GM12873 (cell line): ENCODE data around the gene ADGRL2.

ENCODE experiments used
- CTCF ChIP-seq: IDR thresholded peaks from 2 replicates; pipeline ENCODE4 v1.5.1; 2012; ENCODE audit warnings: low read depth, mild to moderate bottlenecking, moderate library complexity, low read length, control low read depth; ENCODE audit not compliant: insufficient read depth; ENCODE audit errors: missing control alignments

Gene ADGRL2

GRCh38 chr1:81802457-81802706 is 1.6 kb downstream of the ADGRL2 start:
- TF ChIP-seq CTCF = no peak

GRCh38 chr1:81802707-81803430 is 2.1 kb downstream of the ADGRL2 start:
- no peak for TF ChIP-seq CTCF

- no peak for TF ChIP-seq CTCF
These were observed 2.8 kb downstream of the ADGRL2 start for GRCh38 chr1:81803431-81804110.

GRCh38 chr1:81804312-81804711 is 3.6 kb downstream of the ADGRL2 start:
- no peak for TF ChIP-seq CTCF

- no peak for TF ChIP-seq CTCF
These were observed 5.0 kb downstream of the ADGRL2 start for GRCh38 chr1:81805537-81806431.

GRCh38 chr1:81806432-81806770 is 5.7 kb downstream of the ADGRL2 start:
- no peak for TF ChIP-seq CTCF

- TF ChIP-seq CTCF = no peak
These were observed 8.0 kb downstream of the ADGRL2 start for GRCh38 chr1:81808760-81809159.
